ENCODE measurements around the gene HOXA3. TPM values are rescaled to one million over a fixed set of nuclear protein-coding genes. Genes with fewer than 3 reads are reported as not detected.

HOXA3 gene
- total and polyA plus RNA-seq, 9 of the 15 experiments (the other 6 are each of a cell fraction or from before 2014, with no cell fraction given) = 0.04 to 0.13 TPM; not detected in 7

DNA sequence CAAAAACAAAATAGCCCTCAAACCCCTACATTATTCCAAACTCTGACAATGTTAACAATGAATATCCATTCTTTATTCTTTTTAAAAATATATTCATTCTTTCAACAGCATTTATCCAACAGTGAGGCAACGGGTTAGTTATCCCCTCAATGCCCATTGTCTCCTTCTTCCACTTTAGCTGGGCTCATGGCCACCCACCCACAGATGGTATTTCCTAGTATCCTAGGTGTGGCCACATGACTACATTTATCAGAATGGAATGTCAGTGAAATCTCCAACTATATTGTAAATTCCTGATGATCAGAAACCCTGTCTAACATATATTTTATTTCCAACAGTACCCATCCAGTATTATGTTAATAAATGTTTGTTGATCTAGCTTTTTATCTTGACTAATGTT lies 70.2 kb downstream of the HOXA3 start (continued):
- TF ChIP-seq, protein P1, sequence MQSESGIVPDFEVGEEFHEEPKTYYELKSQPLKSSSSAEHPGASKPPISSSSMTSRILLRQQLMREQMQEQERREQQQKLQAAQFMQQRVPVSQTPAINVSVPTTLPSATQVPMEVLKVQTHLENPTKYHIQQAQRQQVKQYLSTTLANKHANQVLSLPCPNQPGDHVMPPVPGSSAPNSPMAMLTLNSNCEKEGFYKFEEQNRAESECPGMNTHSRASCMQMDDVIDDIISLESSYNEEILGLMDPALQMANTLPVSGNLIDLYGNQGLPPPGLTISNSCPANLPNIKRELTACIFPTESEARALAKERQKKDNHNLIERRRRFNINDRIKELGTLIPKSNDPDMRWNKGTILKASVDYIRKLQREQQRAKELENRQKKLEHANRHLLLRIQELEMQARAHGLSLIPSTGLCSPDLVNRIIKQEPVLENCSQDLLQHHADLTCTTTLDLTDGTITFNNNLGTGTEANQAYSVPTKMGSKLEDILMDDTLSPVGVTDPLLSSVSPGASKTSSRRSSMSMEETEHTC (IDR thresholded peaks at IDR 0.05) = no peak
- no peak for TF ChIP-seq ETV1 (tag; conservative IDR thresholded peaks at IDR 0.05; ENCODE audit: low read depth)
- no peak for TF ChIP-seq DPF2 (IDR thresholded peaks at IDR 0.05)
- TF ChIP-seq VEZF1 (CRISPR knock-in tag; IDR thresholded peaks at IDR 0.05) = no peak
- TF ChIP-seq ATF6 (CRISPR knock-in tag; IDR thresholded peaks at IDR 0.05) = no peak
- no peak for TF ChIP-seq ZNF696 (CRISPR knock-in tag; conservative IDR thresholded peaks at IDR 0.05)
- no peak for TF ChIP-seq SLC30A9 (CRISPR knock-in tag; IDR thresholded peaks at IDR 0.05)

Measured in K562 (cell line).